ENCODE measurements around the gene KCNH5. TPM values are rescaled to one million over a fixed set of nuclear protein-coding genes. Genes with fewer than 3 reads are reported as not detected.

KCNH5 gene
- total RNA-seq, 2 experiments from 2014 or later: not detected

DNA sequence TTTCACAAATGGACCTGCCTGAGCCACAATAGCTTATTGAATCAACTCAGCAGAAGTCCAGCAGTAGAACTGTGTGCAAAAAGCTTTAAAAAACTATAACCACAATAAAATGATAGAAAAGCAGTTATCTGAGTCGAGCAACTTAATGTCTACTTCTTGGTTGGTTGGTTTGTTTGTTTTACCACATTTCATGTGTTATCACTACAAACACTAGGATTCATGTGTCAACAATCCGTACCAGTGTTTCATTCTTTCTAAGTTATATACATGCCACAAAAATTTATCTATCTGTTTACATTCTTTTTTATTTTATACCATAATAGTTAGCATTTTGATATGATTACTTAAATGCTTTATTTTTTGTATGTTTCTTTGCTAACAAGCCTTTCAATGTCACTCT lies 339.0 kb downstream of the KCNH5 start:
- Histone ChIP-seq H3K36me3 (ENCODE audit: insufficient read depth, low read length) (no peaks in the 10 kb centered on the region), H3K27me3 (ENCODE audit: control insufficient read depth in 1 of 2, insufficient read depth in 2 of 2, low read length in 2 of 2) (no peaks in the 10 kb centered on the region), H3K4me1 (ENCODE audit: insufficient read depth, low read length) (no peaks in the 10 kb centered on the region), H3K27ac (ENCODE audit: low read depth in 1 of 2, low read length in 2 of 2) (no peak overlapping the region), H3K9me3 (ENCODE audit: control insufficient read depth in 1 of 2, insufficient read depth in 1 of 2, low read length in 2 of 2) (peaks cover 0 to 6% of the 10 kb centered on the region in 2 experiments), H3K4me3 (ENCODE audit: low read length) (no peak overlapping the region)
- Mint-ChIP-seq H3K4me1 (ENCODE audit: low read depth) (no peaks in the 10 kb centered on the region), H3K9me3 (no peaks in the 10 kb centered on the region), H3K27ac (no peak overlapping the region), H3K36me3 (ENCODE audit: low read depth) (no peaks in the 10 kb centered on the region), H3K27me3 (no peaks in the 10 kb centered on the region), H3K4me3 (no peak overlapping the region)
- intact Hi-C loops (cut with DNase I, micrococcal nuclease): no loop called here
- ATAC-seq (ENCODE audit: poor library complexity) (no peak), DNase-seq (no peak)
- ChIA-PET POLR2A (no interaction called here), CTCF (no interaction called here)
- TF ChIP-seq, protein P1, sequence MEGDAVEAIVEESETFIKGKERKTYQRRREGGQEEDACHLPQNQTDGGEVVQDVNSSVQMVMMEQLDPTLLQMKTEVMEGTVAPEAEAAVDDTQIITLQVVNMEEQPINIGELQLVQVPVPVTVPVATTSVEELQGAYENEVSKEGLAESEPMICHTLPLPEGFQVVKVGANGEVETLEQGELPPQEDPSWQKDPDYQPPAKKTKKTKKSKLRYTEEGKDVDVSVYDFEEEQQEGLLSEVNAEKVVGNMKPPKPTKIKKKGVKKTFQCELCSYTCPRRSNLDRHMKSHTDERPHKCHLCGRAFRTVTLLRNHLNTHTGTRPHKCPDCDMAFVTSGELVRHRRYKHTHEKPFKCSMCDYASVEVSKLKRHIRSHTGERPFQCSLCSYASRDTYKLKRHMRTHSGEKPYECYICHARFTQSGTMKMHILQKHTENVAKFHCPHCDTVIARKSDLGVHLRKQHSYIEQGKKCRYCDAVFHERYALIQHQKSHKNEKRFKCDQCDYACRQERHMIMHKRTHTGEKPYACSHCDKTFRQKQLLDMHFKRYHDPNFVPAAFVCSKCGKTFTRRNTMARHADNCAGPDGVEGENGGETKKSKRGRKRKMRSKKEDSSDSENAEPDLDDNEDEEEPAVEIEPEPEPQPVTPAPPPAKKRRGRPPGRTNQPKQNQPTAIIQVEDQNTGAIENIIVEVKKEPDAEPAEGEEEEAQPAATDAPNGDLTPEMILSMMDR (IDR thresholded peaks at IDR 0.05): no peak

DNA sequence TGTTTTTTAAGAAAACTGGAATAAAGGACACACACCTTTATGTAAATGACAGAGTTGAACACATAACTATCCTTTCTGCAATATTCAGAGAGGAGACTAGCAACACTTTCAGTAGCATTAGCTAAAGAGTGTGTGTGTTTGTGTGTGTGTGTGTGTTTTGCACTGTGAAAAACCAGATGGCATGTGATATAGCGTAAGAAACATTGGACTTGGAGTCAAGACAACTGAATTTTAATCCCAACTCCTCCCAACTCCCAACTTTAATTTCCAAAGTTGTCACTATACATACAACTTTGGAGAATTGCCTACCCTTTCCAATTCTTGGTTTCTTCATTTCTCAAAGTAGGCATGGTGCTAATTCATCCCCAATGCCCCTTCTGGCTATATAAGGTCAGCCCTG lies 347.8 kb downstream of the KCNH5 start:
- H3K9me3 ChIP-seq (ENCODE audit: control insufficient read depth in 1 of 2, insufficient read depth in 1 of 2, low read length in 2 of 2): peaks cover 0 to 5% of the 10 kb centered on the region in 2 experiments
- H3K27me3 Mint-ChIP-seq: no peaks in the 10 kb centered on the region
- no peak overlapping the region for H3K4me3 ChIP-seq (ENCODE audit: low read length)
- ChIA-PET POLR2A (no interaction called here), CTCF (no interaction called here)
- H3K9me3 Mint-ChIP-seq: no peaks in the 10 kb centered on the region
- ATAC-seq (ENCODE audit: poor library complexity) (no peak), DNase-seq (no peak)
- no peaks in the 10 kb centered on the region for H3K27me3 ChIP-seq (ENCODE audit: control insufficient read depth in 1 of 2, insufficient read depth in 2 of 2, low read length in 2 of 2)
- H3K36me3 ChIP-seq (ENCODE audit: insufficient read depth, low read length): no peaks in the 10 kb centered on the region
- TF ChIP-seq, protein P1 (IDR thresholded peaks at IDR 0.05): no peak
- H3K36me3 Mint-ChIP-seq (ENCODE audit: low read depth): no peaks in the 10 kb centered on the region
- no peak overlapping the region for H3K27ac ChIP-seq (ENCODE audit: low read depth in 1 of 2, low read length in 2 of 2)
- no peak overlapping the region for H3K27ac Mint-ChIP-seq
- no peak overlapping the region for H3K4me3 Mint-ChIP-seq
- no peaks in the 10 kb centered on the region for H3K4me1 ChIP-seq (ENCODE audit: insufficient read depth, low read length)
- intact Hi-C loops (cut with DNase I, micrococcal nuclease): no loop called here
- H3K4me1 Mint-ChIP-seq (ENCODE audit: low read depth): no peaks in the 10 kb centered on the region

DNA sequence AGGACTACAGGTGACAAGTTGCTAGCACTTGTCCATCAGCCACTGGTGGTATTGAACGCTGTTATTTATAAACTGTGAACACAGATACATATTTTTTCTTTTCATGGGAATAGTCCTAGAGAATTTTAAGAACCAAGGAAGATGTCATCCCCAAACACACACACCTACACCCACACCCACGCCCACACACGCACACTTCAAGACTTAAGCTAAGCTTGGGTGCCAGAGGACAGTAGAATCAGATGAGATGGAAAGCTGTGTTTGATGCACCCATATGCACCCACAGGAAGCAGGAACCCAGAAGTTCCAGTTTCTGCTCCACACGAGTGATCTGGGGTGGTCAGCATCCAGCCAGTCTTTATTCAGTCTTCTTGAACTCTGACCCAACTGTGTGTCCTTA lies 348.3 kb downstream of the KCNH5 start:
- POLR2A ChIA-PET: no interaction called here
- intact Hi-C loops (cut with DNase I, micrococcal nuclease): no loop called here
- Histone ChIP-seq H3K4me1 (ENCODE audit: insufficient read depth, low read length) (no peaks in the 10 kb centered on the region), H3K27ac (ENCODE audit: low read depth in 1 of 2, low read length in 2 of 2) (no peak overlapping the region), H3K27me3 (ENCODE audit: control insufficient read depth in 1 of 2, insufficient read depth in 2 of 2, low read length in 2 of 2) (no peaks in the 10 kb centered on the region), H3K4me3 (ENCODE audit: low read length) (no peak overlapping the region), H3K9me3 (ENCODE audit: control insufficient read depth in 1 of 2, insufficient read depth in 1 of 2, low read length in 2 of 2) (peaks cover 0 to 5% of the 10 kb centered on the region in 2 experiments), H3K36me3 (ENCODE audit: insufficient read depth, low read length) (no peaks in the 10 kb centered on the region)
- TF ChIP-seq, protein P1 (IDR thresholded peaks at IDR 0.05): no peak
- no peaks in the 10 kb centered on the region for H3K9me3 Mint-ChIP-seq
- H3K4me1 Mint-ChIP-seq (ENCODE audit: low read depth): no peaks in the 10 kb centered on the region
- no peaks in the 10 kb centered on the region for H3K27me3 Mint-ChIP-seq
- ATAC-seq (ENCODE audit: poor library complexity): no peak
- DNase-seq: no peak
- H3K4me3 Mint-ChIP-seq: no peak overlapping the region
- no peak overlapping the region for H3K27ac Mint-ChIP-seq
- CTCF ChIA-PET: no interaction called here
- H3K36me3 Mint-ChIP-seq (ENCODE audit: low read depth): no peaks in the 10 kb centered on the region
